Mucosa of rectum (tissue), 2 donors: ENCODE data around the gene TRIM65.
"Not testable (repeated sequence)": the region's sequence is repeated elsewhere in the genome, so short reads cannot be mapped to it uniquely, and the experiment has no call there.

Experiments
- H3K27ac ChIP-seq, 2 donors: one replicate each; pipeline ENCODE4 v1.7.0; 2013; ENCODE audit warnings: inconsistent platforms in 2 of 2, low read depth in 2 of 2, low read length in 2 of 2
- H3K27me3 ChIP-seq, 2 donors: one replicate each; pipeline ENCODE4 v1.7.0; 2013; ENCODE audit warnings: low read length in 2 of 2; ENCODE audit not compliant: control insufficient read depth in 2 of 2, insufficient read depth in 2 of 2
- H3K36me3 ChIP-seq, 2 donors: one replicate each; pipeline ENCODE4 v1.7.0; 2013; ENCODE audit warnings: low read length in 2 of 2; ENCODE audit not compliant: control insufficient read depth in 2 of 2, insufficient read depth in 2 of 2
- H3K4me1 ChIP-seq, 2 donors: one replicate each; pipeline ENCODE4 v1.7.0; 2013; ENCODE audit warnings: low read length in 2 of 2, mild to moderate bottlenecking in 1 of 2; ENCODE audit not compliant: control insufficient read depth in 2 of 2, insufficient read depth in 2 of 2
- H3K4me3 ChIP-seq, 2 donors: one replicate each; pipeline ENCODE4 v1.7.0; 2013; ENCODE audit warnings: low read length in 2 of 2
- H3K9ac ChIP-seq, 2 donors: one replicate each; pipeline ENCODE4 v1.7.0; 2013; ENCODE audit warnings: low read length in 2 of 2, low read depth in 1 of 2, mild to moderate bottlenecking in 1 of 2
- H3K9me3 ChIP-seq, 2 donors: one replicate each; pipeline ENCODE4 v1.7.0; 2013; ENCODE audit warnings: low read length in 2 of 2; ENCODE audit not compliant: control insufficient read depth in 2 of 2
- donor health status: healthy.
- donor health status: Normal muscosa, but diverticular disease.

The TRIM65 gene

GRCh38 chr17:75865404-75866188 is 31.2 kb downstream of the TRIM65 start:
- not testable (repeated sequence) for H3K9me3 ChIP-seq, H3K4me3 ChIP-seq, H3K27me3 ChIP-seq, H3K36me3 ChIP-seq, H3K9ac ChIP-seq
- H3K27ac ChIP-seq = peak overlapping the region; percentile 54 to 59
- peaks cover 8 to 23% of the 10 kb centered on the region in 2 donors for H3K4me1 ChIP-seq

- peaks cover 8 to 22% of the 10 kb centered on the region in 2 donors for H3K4me1 ChIP-seq
These were observed 31.9 kb downstream of the TRIM65 start for GRCh38 chr17:75864887-75865286.

GRCh38 chr17:75864448-75864871 is 32.3 kb downstream of the TRIM65 start:
- Histone ChIP-seq H3K27ac (peak overlapping the region; percentile 54 to 59), H3K9ac (peak overlapping the region; percentile 1 to 24), H3K36me3 (no peaks in the 10 kb centered on the region), H3K9me3 (no peaks in the 10 kb centered on the region), H3K4me1 (peaks cover 6 to 18% of the 10 kb centered on the region in 2 donors), H3K27me3 (no peaks in the 10 kb centered on the region), H3K4me3 (no peak overlapping the region)

More at GRCh38 chr17:75864887-75865286, 31.9 kb downstream of the TRIM65 start:
- H3K36me3 ChIP-seq, H3K4me3 ChIP-seq, H3K27me3 ChIP-seq, H3K9me3 ChIP-seq: not testable (repeated sequence)
- H3K9ac ChIP-seq = peak overlapping the region; percentile 1 to 24
- H3K27ac ChIP-seq = peak overlapping the region; percentile 54 to 59

GRCh38 chr17:75861927-75862317 is 34.8 kb downstream of the TRIM65 start:
- Histone ChIP-seq H3K9ac (no peak overlapping the region), H3K27me3 (no peaks in the 10 kb centered on the region), H3K36me3 (no peaks in the 10 kb centered on the region), H3K4me1 (peaks cover 10 to 13% of the 10 kb centered on the region in 2 donors), H3K9me3 (no peaks in the 10 kb centered on the region), H3K27ac (peak overlapping the region in 1 of 2 donors; percentile 7), H3K4me3 (no peak overlapping the region)

- H3K27ac ChIP-seq = peak overlapping the region in 1 of 2 donors; percentile 74
- H3K27me3 ChIP-seq, H3K9ac ChIP-seq, H3K36me3 ChIP-seq, H3K9me3 ChIP-seq, H3K4me3 ChIP-seq: not testable (repeated sequence)
- peaks cover 9 to 14% of the 10 kb centered on the region in 2 donors for H3K4me1 ChIP-seq
These were observed 37.4 kb downstream of the TRIM65 start for GRCh38 chr17:75859358-75859757.

GRCh38 chr17:75856062-75856756 is 40.5 kb downstream of the TRIM65 start:
- H3K9me3 ChIP-seq = no peaks in the 10 kb centered on the region
- peaks cover 11 to 16% of the 10 kb centered on the region in 2 donors for H3K4me1 ChIP-seq
- H3K27ac ChIP-seq = peak overlapping the region; percentile 97
- H3K9ac ChIP-seq = peak overlapping the region; percentile 96 to 98
- peaks cover 4 to 5% of the 10 kb centered on the region in 2 donors for H3K36me3 ChIP-seq
- peak overlapping the region; percentile 85 to 98 for H3K4me3 ChIP-seq
- peaks cover 0 to 2% of the 10 kb centered on the region in 2 donors for H3K27me3 ChIP-seq

- no peaks in the 10 kb centered on the region for H3K9me3 ChIP-seq
- H3K27me3 ChIP-seq = peaks cover 0 to 2% of the 10 kb centered on the region in 2 donors
- H3K4me1 ChIP-seq = peaks cover 11 to 16% of the 10 kb centered on the region in 2 donors
- H3K36me3 ChIP-seq = peaks cover 11% of the 10 kb centered on the region in 2 donors
- peak within 1 kb of the TSS; percentile 97 for H3K27ac ChIP-seq
- peak within 1 kb of the TSS; percentile 96 to 98 for H3K9ac ChIP-seq
- peak within 1 kb of the TSS; percentile 85 to 98 for H3K4me3 ChIP-seq
These were observed 41.3 kb downstream of the TRIM65 start, which contains the start of gene WBP2 for GRCh38 chr17:75855310-75856061. Gene WBP2, minus strand, starts transcription at chr17:75855335. Its CDS starts 38 bp downstream, at chr17:75855297.

GRCh38 chr17:75854881-75855309 is 41.9 kb downstream of the TRIM65 start:
- Histone ChIP-seq H3K9ac (peak overlapping the region; percentile 84 to 87), H3K27me3 (peaks cover 0 to 2% of the 10 kb centered on the region in 2 donors), H3K27ac (peak overlapping the region; percentile 86 to 88), H3K36me3 (peaks cover 12 to 15% of the 10 kb centered on the region in 2 donors), H3K4me3 (peak overlapping the region; percentile 80 to 85), H3K4me1 (peaks cover 11 to 16% of the 10 kb centered on the region in 2 donors), H3K9me3 (no peaks in the 10 kb centered on the region)

GRCh38 chr17:75854101-75854748 is 42.5 kb downstream of the TRIM65 start:
- H3K9ac ChIP-seq = peak overlapping the region; percentile 84 to 87
- H3K4me3 ChIP-seq = peak overlapping the region; percentile 80 to 85
- H3K4me1 ChIP-seq = peaks cover 11 to 16% of the 10 kb centered on the region in 2 donors
- H3K27ac ChIP-seq = peak overlapping the region; percentile 86 to 88
- no peaks in the 10 kb centered on the region for H3K9me3 ChIP-seq
- H3K36me3 ChIP-seq = peaks cover 19 to 21% of the 10 kb centered on the region in 2 donors
- H3K27me3 ChIP-seq = peaks cover 0 to 2% of the 10 kb centered on the region in 2 donors
